AG10803 (cell line): ENCODE measurements around the gene FBXO10.

Experiments
- DNase-seq: peaks from one replicate; pipeline ENCODE4 v3.0.0; 2010; ENCODE audit warnings: low read depth
- H3K4me3 ChIP-seq: 2 replicates; pipeline ENCODE4 v1.5.1; 2011; ENCODE audit warnings: mild to moderate bottlenecking, low read length, control low read depth
- TF ChIP-seq, protein P1 (sequence below): conservative IDR thresholded peaks from 2 replicates; pipeline ENCODE4 v1.5.1; 2011; ENCODE audit warnings: mild to moderate bottlenecking, low read length, control low read depth, inconsistent platforms

The FBXO10 gene

GRCh38 chr9:37593883-37594448, 17.8 kb upstream of the FBXO10 start:
- no peak overlapping the region for H3K4me3 ChIP-seq
- peak; percentile 26 for DNase-seq
- TF ChIP-seq, protein P1, sequence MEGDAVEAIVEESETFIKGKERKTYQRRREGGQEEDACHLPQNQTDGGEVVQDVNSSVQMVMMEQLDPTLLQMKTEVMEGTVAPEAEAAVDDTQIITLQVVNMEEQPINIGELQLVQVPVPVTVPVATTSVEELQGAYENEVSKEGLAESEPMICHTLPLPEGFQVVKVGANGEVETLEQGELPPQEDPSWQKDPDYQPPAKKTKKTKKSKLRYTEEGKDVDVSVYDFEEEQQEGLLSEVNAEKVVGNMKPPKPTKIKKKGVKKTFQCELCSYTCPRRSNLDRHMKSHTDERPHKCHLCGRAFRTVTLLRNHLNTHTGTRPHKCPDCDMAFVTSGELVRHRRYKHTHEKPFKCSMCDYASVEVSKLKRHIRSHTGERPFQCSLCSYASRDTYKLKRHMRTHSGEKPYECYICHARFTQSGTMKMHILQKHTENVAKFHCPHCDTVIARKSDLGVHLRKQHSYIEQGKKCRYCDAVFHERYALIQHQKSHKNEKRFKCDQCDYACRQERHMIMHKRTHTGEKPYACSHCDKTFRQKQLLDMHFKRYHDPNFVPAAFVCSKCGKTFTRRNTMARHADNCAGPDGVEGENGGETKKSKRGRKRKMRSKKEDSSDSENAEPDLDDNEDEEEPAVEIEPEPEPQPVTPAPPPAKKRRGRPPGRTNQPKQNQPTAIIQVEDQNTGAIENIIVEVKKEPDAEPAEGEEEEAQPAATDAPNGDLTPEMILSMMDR = no peak

DNA sequence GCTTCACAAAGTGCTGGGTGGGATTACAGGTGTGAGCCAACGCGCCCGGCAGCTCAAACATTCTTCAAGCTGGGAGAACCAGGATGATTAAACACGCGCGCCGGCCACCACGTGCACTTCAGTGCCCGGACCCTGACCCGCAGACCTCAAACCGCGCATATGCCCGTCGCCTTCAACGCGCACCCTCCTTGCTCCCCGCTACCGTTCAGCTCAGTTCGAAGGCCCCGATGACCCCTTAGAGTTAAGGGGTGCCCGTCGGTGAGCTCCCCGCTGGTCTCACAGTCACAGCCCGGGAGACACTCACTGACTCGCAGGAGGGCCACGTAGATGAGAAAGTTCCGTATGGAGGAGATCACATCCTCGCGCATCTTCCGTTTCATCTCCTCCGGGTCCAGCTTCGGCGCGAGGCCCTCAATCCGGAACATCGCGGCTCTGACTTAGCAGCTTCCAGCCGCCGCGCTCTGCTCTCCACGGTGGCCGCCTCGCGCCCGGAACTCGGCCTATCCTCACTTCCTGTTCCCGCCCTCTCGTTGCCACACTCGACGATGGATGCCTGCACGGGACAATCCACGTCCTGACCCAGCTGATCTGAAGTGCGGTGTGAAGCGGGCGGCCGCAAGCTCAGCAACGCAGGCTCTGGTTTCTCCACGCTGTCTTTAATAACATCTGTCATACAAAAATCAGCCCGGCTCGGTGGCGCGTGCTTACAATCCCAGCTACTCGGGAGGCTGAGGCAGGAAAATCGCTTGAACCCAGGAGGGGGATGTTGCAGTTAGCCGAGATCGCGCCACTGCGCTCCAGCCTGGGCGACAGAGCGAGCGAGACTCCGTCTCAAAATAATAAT, 16.1 kb upstream of the FBXO10 start, which contains the start of gene TOMM5:
Gene TOMM5, minus strand, starts transcription at position 490 of the 844 bp plus-strand sequence. Its CDS starts 65 bp downstream, at position 425.
- TF ChIP-seq, protein P1 = no peak
- peak within 1 kb of the TSS; percentile 99 for H3K4me3 ChIP-seq
- DNase-seq = peak; percentile 92

GRCh38 chr9:37587521-37587920, 11.3 kb upstream of the FBXO10 start:
- no peak overlapping the region for H3K4me3 ChIP-seq
- TF ChIP-seq, protein P1 = no peak
- no peak for DNase-seq

- TF ChIP-seq, protein P1 = no peak
- no peak for DNase-seq
These were observed 7.4 kb upstream of the FBXO10 start for GRCh38 chr9:37583522-37584121.

GRCh38 chr9:37582548-37583157, 6.5 kb upstream of the FBXO10 start:
- TF ChIP-seq, protein P1 = peak; percentile 83
- no peak overlapping the region for H3K4me3 ChIP-seq
- peak; percentile 76 for DNase-seq

More at GRCh38 chr9:37583522-37584121, 7.4 kb upstream of the FBXO10 start:
- H3K4me3 ChIP-seq = no peak overlapping the region

DNA sequence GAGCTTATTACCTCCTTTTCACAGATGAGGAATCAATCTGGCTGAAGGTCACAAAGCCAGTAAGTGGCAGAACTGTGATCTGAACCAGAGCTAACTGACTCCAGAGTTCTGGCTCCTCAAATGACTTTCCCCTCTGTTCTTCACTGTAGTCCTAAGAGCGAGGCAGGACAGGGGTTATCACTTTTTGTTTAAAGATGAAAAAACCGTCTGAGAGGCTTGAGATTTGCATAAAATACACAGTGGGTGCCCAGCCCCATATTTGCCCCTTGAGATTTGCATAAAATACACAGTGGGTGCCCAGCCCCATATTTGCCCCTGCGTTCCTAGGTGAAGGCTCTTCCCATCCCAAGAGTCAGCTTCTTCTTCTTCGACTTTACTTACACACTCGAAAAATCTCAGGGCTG, 667 bp downstream of the FBXO10 start:
- H3K4me3 ChIP-seq = peak overlapping the region; percentile 66
- TF ChIP-seq, protein P1 = no peak
- no peak for DNase-seq
